ENCODE measurements around the gene ZFYVE9. TPM values are rescaled to one million over a fixed set of nuclear protein-coding genes. Genes with fewer than 3 reads are reported as not detected.

Gene ZFYVE9
- total RNA-seq, 2 experiments from 2014 or later = 5.4 to 6.1 TPM

DNA sequence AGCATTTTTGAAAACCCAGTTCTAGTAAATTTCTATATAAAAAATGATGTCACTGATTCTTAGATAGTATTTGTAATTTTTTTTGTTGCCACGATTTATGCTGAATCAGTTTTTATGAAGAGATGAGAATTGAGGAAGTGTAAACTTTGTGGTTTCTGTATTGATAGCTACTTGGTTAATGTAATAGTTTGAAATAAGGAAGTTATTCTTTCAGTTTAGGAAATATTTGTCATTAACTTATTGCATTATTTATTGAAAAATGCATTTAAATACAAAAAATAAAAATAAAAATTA is 97.8 kb downstream of the ZFYVE9 start:
- Histone ChIP-seq H3K9me3 (ENCODE audit: control insufficient read depth in 1 of 2, insufficient read depth in 1 of 2, low read length in 2 of 2) (no peaks in the 10 kb centered on the region), H3K27me3 (ENCODE audit: control insufficient read depth in 1 of 2, insufficient read depth in 2 of 2, low read length in 2 of 2) (no peaks in the 10 kb centered on the region), H3K36me3 (ENCODE audit: insufficient read depth, low read length) (peaks cover 2% of the 10 kb centered on the region), H3K4me3 (ENCODE audit: low read length) (no peak overlapping the region), H3K4me1 (ENCODE audit: insufficient read depth, low read length) (no peaks in the 10 kb centered on the region), H3K27ac (ENCODE audit: low read depth in 1 of 2, low read length in 2 of 2) (no peak overlapping the region)
- H3K4me1 Mint-ChIP-seq (ENCODE audit: low read depth) = peaks cover 4% of the 10 kb centered on the region
- no peaks in the 10 kb centered on the region for H3K9me3 Mint-ChIP-seq
- H3K36me3 Mint-ChIP-seq (ENCODE audit: low read depth) = peaks cover 15% of the 10 kb centered on the region
- CTCF ChIA-PET = no interaction called here
- no peak overlapping the region for H3K27ac Mint-ChIP-seq
- intact Hi-C loops (cut with DNase I, micrococcal nuclease) = no loop called here
- POLR2A ChIA-PET = no interaction called here
- DNase-seq (peak in 3 of 14 experiments; percentile 4 to 15 (median 10)), ATAC-seq (ENCODE audit: poor library complexity) (no peak)
- no peak overlapping the region for H3K4me3 Mint-ChIP-seq
- TF ChIP-seq, protein P1, sequence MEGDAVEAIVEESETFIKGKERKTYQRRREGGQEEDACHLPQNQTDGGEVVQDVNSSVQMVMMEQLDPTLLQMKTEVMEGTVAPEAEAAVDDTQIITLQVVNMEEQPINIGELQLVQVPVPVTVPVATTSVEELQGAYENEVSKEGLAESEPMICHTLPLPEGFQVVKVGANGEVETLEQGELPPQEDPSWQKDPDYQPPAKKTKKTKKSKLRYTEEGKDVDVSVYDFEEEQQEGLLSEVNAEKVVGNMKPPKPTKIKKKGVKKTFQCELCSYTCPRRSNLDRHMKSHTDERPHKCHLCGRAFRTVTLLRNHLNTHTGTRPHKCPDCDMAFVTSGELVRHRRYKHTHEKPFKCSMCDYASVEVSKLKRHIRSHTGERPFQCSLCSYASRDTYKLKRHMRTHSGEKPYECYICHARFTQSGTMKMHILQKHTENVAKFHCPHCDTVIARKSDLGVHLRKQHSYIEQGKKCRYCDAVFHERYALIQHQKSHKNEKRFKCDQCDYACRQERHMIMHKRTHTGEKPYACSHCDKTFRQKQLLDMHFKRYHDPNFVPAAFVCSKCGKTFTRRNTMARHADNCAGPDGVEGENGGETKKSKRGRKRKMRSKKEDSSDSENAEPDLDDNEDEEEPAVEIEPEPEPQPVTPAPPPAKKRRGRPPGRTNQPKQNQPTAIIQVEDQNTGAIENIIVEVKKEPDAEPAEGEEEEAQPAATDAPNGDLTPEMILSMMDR (IDR thresholded peaks at IDR 0.05) = no peak
- no peaks in the 10 kb centered on the region for H3K27me3 Mint-ChIP-seq

DNA sequence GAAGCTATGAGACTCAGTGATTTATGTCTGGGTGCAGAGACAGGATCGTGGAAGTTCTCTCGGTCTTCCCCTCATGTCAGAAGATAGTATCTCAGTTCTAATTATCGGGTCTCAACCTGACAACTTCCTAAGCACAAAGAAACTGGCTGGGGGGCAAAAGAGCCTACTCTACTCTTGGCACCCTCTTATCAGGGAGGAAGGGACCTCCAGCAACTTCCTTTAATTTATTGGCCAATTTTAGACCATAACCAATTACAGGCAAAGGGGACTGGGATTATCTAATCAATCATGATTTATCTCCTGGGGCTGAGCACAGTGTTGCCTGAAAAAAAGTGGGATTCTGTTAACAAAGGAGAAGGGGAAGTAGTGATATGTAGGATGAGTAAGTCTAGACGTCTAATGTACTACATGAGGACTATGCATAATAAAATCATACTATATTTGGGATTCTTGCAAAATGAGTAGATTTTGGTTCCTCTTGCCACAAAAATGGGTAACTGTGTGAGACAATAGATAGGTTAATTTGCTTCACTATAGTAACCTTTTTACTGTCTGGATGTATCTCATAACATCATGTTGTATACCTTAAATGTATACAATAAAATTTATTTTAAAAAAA is 98.8 kb downstream of the ZFYVE9 start:
- TF ChIP-seq, protein P1 (IDR thresholded peaks at IDR 0.05) = no peak
- H3K27ac ChIP-seq (ENCODE audit: low read depth in 1 of 2, low read length in 2 of 2) = no peak overlapping the region
- Mint-ChIP-seq H3K27ac (no peak overlapping the region), H3K4me1 (ENCODE audit: low read depth) (peaks cover 4% of the 10 kb centered on the region), H3K36me3 (ENCODE audit: low read depth) (peaks cover 20% of the 10 kb centered on the region), H3K4me3 (no peak overlapping the region), H3K9me3 (no peaks in the 10 kb centered on the region), H3K27me3 (no peaks in the 10 kb centered on the region)
- intact Hi-C loops (cut with DNase I, micrococcal nuclease) = no loop called here
- ChIA-PET CTCF (interaction anchor here (1.0 kb wide), 1 partner anchor 14 kb away, joined by 3 read pairs; no protein-coding TSS in a partner anchor), POLR2A (interaction anchor here (0.6 kb wide), 1 partner anchor 158 kb away, joined by 4 read pairs; no protein-coding TSS in a partner anchor)
- no peak for DNase-seq
- H3K9me3 ChIP-seq (ENCODE audit: control insufficient read depth in 1 of 2, insufficient read depth in 1 of 2, low read length in 2 of 2) = no peaks in the 10 kb centered on the region
- peaks cover 2% of the 10 kb centered on the region for H3K36me3 ChIP-seq (ENCODE audit: insufficient read depth, low read length)
- no peaks in the 10 kb centered on the region for H3K4me1 ChIP-seq (ENCODE audit: insufficient read depth, low read length)
- ATAC-seq (ENCODE audit: poor library complexity) = no peak
- H3K4me3 ChIP-seq (ENCODE audit: low read length) = no peak overlapping the region
- no peaks in the 10 kb centered on the region for H3K27me3 ChIP-seq (ENCODE audit: control insufficient read depth in 1 of 2, insufficient read depth in 2 of 2, low read length in 2 of 2)

DNA sequence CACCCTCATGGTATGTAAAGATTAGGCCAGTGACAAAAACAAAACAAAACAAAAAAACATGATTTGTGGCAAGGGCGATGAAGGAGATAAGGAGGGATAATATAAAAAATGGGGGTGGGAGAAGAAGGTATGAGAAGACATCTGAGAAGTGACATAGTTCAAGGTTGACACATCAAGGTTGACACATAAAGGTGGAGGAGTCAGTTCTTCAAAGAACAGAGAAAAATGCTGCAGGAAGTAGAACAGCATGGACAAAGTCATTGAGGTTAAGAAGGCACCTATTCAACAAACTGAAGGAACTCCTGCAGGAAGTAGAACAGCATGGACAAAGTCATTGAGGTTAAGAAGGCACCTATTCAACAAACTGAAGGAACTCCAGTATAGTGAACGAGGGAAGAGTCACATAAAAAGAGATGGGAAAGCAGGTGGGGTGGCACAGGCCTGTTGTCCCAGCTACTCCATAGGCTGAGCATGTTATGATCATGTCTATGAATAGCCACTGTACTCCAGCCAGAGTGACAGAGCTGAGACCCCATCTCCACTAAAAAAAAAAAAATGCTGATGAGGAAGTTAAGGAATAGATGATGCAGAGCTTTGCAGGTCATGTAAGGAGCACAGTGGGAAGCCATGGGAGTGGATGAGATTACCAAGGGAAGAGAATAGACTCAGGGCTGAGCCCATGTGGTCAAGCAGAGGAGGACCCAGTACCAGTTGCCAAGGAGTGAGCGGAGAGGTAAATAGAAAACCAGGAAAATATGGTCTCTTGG is 101.5 kb downstream of the ZFYVE9 start:
- Mint-ChIP-seq H3K9me3 (no peaks in the 10 kb centered on the region), H3K4me3 (no peak overlapping the region), H3K36me3 (ENCODE audit: low read depth) (peaks cover 8% of the 10 kb centered on the region), H3K27me3 (no peaks in the 10 kb centered on the region), H3K4me1 (ENCODE audit: low read depth) (peaks cover 4% of the 10 kb centered on the region), H3K27ac (no peak overlapping the region)
- no peak overlapping the region for H3K4me3 ChIP-seq (ENCODE audit: low read length)
- H3K27me3 ChIP-seq (ENCODE audit: control insufficient read depth in 1 of 2, insufficient read depth in 2 of 2, low read length in 2 of 2) = no peaks in the 10 kb centered on the region
- ChIA-PET POLR2A (no interaction called here), CTCF (no interaction called here)
- no peaks in the 10 kb centered on the region for H3K9me3 ChIP-seq (ENCODE audit: control insufficient read depth in 1 of 2, insufficient read depth in 1 of 2, low read length in 2 of 2)
- DNase-seq = no peak
- no peak for ATAC-seq (ENCODE audit: poor library complexity)
- H3K27ac ChIP-seq (ENCODE audit: low read depth in 1 of 2, low read length in 2 of 2) = no peak overlapping the region
- intact Hi-C loops (cut with DNase I, micrococcal nuclease) = no loop called here
- TF ChIP-seq, protein P1 (IDR thresholded peaks at IDR 0.05) = no peak
- H3K36me3 ChIP-seq (ENCODE audit: insufficient read depth, low read length) = no peaks in the 10 kb centered on the region
- H3K4me1 ChIP-seq (ENCODE audit: insufficient read depth, low read length) = no peaks in the 10 kb centered on the region
